Measurements from ENCODE around the gene RHBDD1.

Gene RHBDD1

DNA sequence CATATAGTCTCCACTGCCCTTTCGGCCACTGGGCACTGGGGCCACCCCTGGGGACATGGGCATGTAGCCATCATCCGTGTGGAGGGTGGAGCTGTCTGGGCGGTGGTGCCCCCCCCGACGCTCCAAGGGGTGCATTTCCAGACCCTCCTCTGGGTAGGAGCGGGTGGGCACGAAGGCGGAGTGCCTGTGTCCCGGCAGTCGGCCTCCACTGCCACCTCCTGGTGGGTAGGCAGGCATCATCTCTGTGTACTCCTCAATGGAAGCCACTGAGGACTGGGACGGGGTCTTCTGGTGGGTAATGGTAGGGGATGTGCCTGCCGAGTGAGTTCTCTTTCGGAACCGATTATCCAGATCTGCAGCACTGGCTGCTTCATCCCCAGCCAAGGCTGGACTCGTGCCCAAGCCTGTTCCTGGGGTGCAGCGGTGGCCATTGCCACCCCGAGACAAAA is 39.0 kb upstream of the RHBDD1 start:
- TF ChIP-seq, protein P1, sequence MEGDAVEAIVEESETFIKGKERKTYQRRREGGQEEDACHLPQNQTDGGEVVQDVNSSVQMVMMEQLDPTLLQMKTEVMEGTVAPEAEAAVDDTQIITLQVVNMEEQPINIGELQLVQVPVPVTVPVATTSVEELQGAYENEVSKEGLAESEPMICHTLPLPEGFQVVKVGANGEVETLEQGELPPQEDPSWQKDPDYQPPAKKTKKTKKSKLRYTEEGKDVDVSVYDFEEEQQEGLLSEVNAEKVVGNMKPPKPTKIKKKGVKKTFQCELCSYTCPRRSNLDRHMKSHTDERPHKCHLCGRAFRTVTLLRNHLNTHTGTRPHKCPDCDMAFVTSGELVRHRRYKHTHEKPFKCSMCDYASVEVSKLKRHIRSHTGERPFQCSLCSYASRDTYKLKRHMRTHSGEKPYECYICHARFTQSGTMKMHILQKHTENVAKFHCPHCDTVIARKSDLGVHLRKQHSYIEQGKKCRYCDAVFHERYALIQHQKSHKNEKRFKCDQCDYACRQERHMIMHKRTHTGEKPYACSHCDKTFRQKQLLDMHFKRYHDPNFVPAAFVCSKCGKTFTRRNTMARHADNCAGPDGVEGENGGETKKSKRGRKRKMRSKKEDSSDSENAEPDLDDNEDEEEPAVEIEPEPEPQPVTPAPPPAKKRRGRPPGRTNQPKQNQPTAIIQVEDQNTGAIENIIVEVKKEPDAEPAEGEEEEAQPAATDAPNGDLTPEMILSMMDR (conservative IDR thresholded peaks at IDR 0.05) = peak; percentile 7; the same call in 1 of the 2 replicates
- no peak for TF ChIP-seq ZFX (IDR thresholded peaks at IDR 0.05)
- peak overlapping the region; percentile 70 for H3K27ac ChIP-seq

DNA sequence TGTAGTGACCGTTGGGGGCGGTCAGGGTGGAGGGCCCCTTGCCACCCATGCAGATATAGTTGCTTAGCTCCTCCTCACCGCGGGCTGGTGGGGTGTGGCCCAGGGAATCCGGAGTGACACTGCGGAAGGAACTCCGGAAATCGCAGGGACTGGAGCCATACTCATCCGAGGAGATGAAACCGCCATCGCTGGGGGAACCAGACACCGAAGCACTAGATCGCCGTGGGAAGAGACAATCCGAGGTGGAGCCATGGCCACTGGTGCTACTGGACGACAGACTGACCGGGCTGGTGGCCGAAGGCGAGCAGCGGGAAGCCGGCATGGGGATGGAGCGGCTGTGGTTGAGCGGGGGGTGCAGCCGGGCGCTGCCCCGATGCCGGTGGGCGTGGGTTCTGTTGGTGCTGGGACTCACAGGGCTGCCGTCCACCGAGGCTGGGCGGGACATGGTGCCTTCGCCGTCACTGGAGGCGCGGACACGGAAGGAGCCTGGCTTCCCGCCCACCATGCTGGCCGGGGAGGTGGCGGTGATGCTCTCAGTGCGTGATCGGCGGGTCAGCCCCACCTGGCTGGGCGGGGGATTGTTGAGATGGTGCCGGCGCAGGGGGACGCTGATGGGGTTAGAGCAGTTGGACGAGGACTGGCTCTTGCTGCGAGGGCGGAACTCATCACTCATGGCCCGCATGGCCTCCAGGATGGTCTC is 38.4 kb upstream of the RHBDD1 start:
- TF ChIP-seq ZFX (IDR thresholded peaks at IDR 0.05) = no peak
- TF ChIP-seq, protein P1 (conservative IDR thresholded peaks at IDR 0.05) = no peak
- peak overlapping the region; percentile 70; the same call in 1 of the 2 replicates for H3K27ac ChIP-seq

DNA sequence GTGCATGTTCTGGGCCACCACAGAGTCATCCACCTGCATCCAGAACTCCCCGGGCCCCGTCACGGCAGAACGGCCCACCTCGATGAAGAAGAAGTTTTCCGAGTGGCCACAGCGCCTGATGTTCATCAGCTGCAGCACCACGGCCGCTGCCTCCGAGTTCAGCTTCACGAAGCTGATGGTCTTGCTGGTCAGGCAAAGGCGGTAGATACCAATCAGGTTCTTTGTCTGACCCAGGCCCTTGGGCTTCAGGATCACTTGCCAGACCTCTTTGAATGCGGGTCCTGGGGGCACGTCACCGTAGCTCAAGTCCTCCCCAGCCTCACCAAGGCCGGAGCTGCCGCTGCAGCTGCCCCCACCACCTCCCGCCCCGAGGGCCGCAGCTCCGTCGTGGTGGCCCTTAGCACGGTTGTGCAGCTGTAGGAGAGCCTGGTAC is 37.8 kb upstream of the RHBDD1 start:
- H3K27ac ChIP-seq = no peak overlapping the region
- TF ChIP-seq, protein P1 (conservative IDR thresholded peaks at IDR 0.05) = no peak
- no peak for TF ChIP-seq ZFX (IDR thresholded peaks at IDR 0.05)

DNA sequence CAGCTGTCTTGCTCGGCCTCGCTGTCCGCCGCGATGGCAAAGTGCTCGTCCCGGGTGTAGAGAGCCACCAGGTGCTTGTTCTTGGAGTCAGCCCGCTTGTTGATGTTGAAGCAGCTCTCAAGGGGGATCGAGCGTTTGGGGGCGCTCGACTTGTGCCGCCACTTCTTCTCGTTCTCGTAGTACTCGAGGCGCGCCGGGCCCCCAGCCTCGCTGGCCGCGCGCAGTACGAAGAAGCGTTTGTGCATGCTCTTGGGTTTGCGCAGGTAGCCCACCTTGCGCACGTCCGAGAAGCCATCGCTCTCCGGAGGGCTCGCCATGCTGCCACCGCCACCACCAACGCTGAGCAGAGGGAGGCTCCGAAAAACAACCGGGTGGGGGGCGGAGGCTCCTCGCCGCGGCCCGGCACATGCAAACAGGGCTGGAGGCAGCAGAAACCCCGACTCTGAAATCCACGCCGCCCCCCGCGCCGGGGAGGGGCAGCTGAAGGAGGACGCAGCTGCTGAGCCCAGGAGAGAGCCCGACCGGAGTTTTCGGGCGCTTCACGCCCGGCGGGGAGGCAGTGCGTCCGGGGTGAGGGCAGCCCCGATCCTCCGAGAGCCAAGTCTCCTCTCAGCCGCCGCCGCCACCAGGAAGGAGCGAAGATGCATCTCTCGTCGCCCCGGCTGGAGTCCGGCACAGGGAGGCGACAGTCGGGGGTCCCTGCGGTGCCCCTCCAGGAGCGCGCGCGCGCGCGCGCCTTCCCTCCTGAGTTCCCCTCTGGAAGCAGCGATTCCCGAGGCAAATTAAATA is 37.2 kb upstream of the RHBDD1 start:
- peak overlapping the region; percentile 80 for H3K27ac ChIP-seq
- TF ChIP-seq ZFX (IDR thresholded peaks at IDR 0.05) = no peak
- TF ChIP-seq, protein P1 (conservative IDR thresholded peaks at IDR 0.05) = no peak

DNA sequence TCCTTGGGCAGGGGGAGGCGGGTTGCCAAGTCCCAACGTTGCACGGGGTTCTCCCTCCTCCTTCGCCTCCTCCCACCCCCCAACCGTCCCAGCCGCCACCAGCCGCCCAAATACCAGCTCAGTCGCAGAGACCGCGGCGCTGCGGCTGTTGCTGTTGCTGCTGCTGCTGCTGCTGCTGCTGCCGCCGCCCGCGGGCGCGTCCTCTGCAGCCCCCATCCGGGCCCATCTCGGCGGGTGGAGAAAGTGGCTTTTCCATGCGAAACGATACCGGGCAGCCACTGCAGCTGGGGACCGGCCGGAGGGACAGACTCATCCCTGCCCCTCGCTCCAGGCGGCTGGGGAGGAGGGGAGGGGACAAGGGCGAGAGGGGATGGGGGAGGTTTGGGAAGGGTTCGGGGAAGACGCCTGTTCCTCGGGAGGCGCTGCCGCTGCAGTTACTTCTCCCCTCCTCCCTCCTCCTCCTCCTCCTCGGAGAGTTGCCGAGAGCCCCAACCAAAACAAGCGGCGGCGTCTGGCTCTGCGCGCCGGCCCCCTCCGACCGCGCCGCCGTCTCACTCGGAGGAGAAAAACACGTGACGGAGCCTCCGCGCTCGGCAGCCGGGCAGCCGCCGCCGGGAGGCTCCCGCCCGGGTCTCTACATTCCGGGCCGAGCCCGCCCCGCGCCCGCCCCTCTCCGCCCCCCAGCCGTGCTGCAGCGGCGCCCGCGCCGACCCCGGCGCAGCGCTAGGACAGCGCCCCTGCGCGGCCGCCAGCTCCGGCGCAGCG is 36.5 kb upstream of the RHBDD1 start, which contains the start of gene IRS1:
Gene IRS1, minus strand, starts transcription at position 610 of the 765 bp plus-strand sequence. CDS start 1,082 bp downstream, outside the sequence.
- TF ChIP-seq ZFX (IDR thresholded peaks at IDR 0.05) = no peak
- TF ChIP-seq, protein P1 (conservative IDR thresholded peaks at IDR 0.05) = peak; percentile 76
- peak within 1 kb of the TSS; percentile 80 for H3K27ac ChIP-seq

DNA sequence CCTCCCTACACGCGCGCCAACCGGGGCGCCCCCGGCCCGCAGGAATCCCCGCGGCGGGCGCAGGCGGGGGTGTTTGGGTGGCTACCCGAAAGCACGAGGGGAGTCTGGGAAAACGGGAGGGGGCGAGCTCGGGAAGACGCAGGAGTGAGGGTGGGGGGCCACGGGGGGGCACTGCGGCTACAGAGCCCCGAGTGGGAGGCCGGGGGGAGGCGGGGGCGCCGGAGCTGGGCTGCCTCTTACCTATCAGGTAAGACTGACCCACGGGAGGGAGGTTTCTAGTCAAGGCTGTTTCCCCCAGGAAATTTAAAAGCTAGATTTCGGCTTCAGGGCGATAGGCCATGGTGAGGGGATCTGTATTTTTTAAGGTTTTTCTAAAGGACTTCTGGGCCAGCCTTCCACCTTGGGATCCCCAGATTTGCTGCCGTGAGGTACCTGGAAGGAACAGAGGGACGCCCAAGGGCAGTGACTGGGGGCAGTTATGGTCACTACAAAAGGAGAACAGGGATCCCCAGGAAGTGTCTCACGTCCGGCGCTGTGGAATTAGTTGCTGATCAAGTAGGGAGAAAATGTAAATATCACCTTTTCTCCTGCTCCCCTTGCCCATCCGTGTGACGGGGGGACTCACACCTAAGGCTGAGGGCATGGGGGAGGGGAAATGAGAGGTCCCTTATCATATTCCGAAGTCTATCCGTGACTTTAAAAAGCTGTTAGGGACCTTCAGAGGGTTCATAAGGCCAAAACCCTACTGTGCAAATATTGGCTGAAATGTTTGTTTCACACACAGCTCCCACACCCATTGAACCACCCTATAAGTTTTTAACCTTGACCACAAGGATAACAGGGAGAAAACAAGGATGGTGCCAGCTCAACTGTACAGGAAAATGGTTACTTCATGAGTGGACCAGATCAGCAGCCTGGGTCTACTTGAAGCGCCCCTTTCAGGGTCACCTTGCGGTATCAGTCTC is 35.6 kb upstream of the RHBDD1 start:
- TF ChIP-seq, protein P1 (conservative IDR thresholded peaks at IDR 0.05) = peak; percentile 44
- TF ChIP-seq ZFX (IDR thresholded peaks at IDR 0.05) = no peak

More for the DNA sequence above, 35.6 kb upstream of the RHBDD1 start:
- H3K27ac ChIP-seq = peak overlapping the region; percentile 80
